HEK293T (cell line): ENCODE data around the gene DOCK1.
"Not testable (repeated sequence)": the region's sequence is repeated elsewhere in the genome, so short reads cannot be mapped to it uniquely, and the experiment has no call there.

ENCODE experiments used
- CTCF ChIA-PET: fragments of 350-600 bp; formaldehyde crosslinking; extraction: SDS; loops from one replicate; lab custom pipeline; 2021; ENCODE audit warnings: antibody characterized with exemption, inconsistent platforms; lab: Yijun Ruan, JAX
- POLR2A ChIA-PET: fragments of 350-600 bp; formaldehyde crosslinking; extraction: SDS; loops from one replicate; lab custom pipeline; 2020; ENCODE audit warnings: antibody characterized with exemption, inconsistent platforms; lab: Yijun Ruan, JAX
- DNase-seq: peaks from one replicate; pipeline ENCODE4 v3.0.0; 2012; ENCODE audit warnings: mixed read lengths; ENCODE audit errors: extremely low spot score
- ARNT ChIP-seq: fragments of 450-650 bp; IDR thresholded peaks from 2 replicates; pipeline ENCODE4 v1.6.1; 2017; ENCODE audit warnings: mild to moderate bottlenecking
- BHLHE40 ChIP-seq: fragments of 450-650 bp; IDR thresholded peaks from 2 replicates; pipeline ENCODE4 v1.6.1; 2016; ENCODE audit warnings: mild to moderate bottlenecking, moderate library complexity, borderline replicate concordance
- CTBP1 ChIP-seq: fragments of 450-650 bp; IDR thresholded peaks from 2 replicates; pipeline ENCODE4 v1.6.1; 2016; ENCODE audit warnings: borderline replicate concordance
- ELF4 ChIP-seq: fragments of 450-650 bp; IDR thresholded peaks from 2 replicates; pipeline ENCODE4 v1.6.1; 2017; ENCODE audit warnings: antibody characterized with exemption
- FOXA1 ChIP-seq: fragments of 450-650 bp; IDR thresholded peaks from 2 replicates; pipeline ENCODE4 v1.6.1; 2016; ENCODE audit warnings: mild to moderate bottlenecking
- FOXK2 ChIP-seq: fragments of 450-650 bp; IDR thresholded peaks from 2 replicates; pipeline ENCODE4 v1.6.1; 2016; ENCODE audit warnings: mild to moderate bottlenecking
- FOXM1 ChIP-seq: fragments of 450-650 bp; IDR thresholded peaks from 2 replicates; pipeline ENCODE4 v1.6.1; 2017; ENCODE audit warnings: mild to moderate bottlenecking, borderline replicate concordance
- HDGF ChIP-seq: fragments of 450-650 bp; IDR thresholded peaks from 2 replicates; pipeline ENCODE4 v1.6.1; 2017; ENCODE audit warnings: antibody characterized with exemption, borderline replicate concordance
- L3MBTL2 ChIP-seq: fragments of 450-650 bp; conservative IDR thresholded peaks from 2 replicates; pipeline ENCODE4 v1.6.1; 2016; ENCODE audit warnings: mild to moderate bottlenecking
- LEF1 ChIP-seq: fragments of 450-650 bp; IDR thresholded peaks from 2 replicates; pipeline ENCODE4 v1.6.1; 2017; ENCODE audit warnings: mild to moderate bottlenecking, borderline replicate concordance
- NFRKB ChIP-seq: fragments of 450-650 bp; IDR thresholded peaks from 2 replicates; pipeline ENCODE4 v1.6.1; 2016; ENCODE audit warnings: mild to moderate bottlenecking, moderate library complexity
- SP1 ChIP-seq: fragments of 450-650 bp; IDR thresholded peaks from 2 replicates; pipeline ENCODE4 v1.6.1; 2017
- SUZ12 ChIP-seq: fragments of 450-650 bp; IDR thresholded peaks from 2 replicates; pipeline ENCODE4 v1.6.1; 2016; ENCODE audit warnings: mild to moderate bottlenecking
- TARDBP ChIP-seq: fragments of 450-650 bp; IDR thresholded peaks from 2 replicates; pipeline ENCODE4 v1.6.1; 2016
- ZNF384 ChIP-seq: fragments of 450-650 bp; IDR thresholded peaks from 2 replicates; pipeline ENCODE4 v1.6.1; 2016
- TF ChIP-seq, protein P1 (sequence below): fragments of 450-650 bp; IDR thresholded peaks from 2 replicates; pipeline ENCODE4 v1.6.1; 2016

DOCK1 gene

GRCh38 chr10:126876456-126876855 is 28.8 kb upstream of the DOCK1 start:
- ChIA-PET POLR2A (no interaction called here), CTCF (no interaction called here)
- DNase-seq: no peak
- TF ChIP-seq CTBP1 (no peak), SUZ12 (no peak), TARDBP (no peak), HDGF (no peak), NFRKB (no peak), ELF4 (no peak), ZNF384 (no peak), FOXK2 (no peak), BHLHE40 (no peak), FOXM1 (no peak), LEF1 (no peak), ARNT (no peak), FOXA1 (no peak), L3MBTL2 (no peak)
- TF ChIP-seq, protein P1, sequence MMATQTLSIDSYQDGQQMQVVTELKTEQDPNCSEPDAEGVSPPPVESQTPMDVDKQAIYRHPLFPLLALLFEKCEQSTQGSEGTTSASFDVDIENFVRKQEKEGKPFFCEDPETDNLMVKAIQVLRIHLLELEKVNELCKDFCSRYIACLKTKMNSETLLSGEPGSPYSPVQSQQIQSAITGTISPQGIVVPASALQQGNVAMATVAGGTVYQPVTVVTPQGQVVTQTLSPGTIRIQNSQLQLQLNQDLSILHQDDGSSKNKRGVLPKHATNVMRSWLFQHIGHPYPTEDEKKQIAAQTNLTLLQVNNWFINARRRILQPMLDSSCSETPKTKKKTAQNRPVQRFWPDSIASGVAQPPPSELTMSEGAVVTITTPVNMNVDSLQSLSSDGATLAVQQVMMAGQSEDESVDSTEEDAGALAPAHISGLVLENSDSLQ: no peak

DNA sequence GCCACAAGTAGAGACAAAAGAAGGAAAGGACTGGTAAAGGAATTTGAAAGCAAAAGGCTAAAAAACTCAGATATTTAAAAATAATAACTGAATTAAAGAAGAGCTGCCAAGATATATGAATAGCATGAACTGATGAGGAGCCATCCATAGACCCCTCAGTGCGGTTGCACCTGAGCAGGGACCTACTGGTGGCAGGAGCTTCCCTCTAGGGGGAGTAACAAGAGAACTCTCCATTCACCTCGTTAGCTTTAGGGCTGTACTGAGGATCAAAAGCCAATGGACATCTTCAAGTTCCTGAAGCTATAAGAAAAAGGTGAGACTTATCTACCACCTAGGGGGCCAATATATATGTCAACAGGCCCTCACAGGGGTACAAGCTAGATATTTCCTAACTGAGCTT is 27.8 kb upstream of the DOCK1 start:
- TF ChIP-seq FOXA1 (no peak), L3MBTL2 (no peak), TARDBP (no peak), HDGF (no peak), ARNT (no peak), FOXK2 (no peak), CTBP1 (no peak), ELF4 (no peak), LEF1 (no peak), SUZ12 (no peak), NFRKB (no peak), ZNF384 (no peak), SP1 (no peak), FOXM1 (no peak), BHLHE40 (no peak)
- TF ChIP-seq, protein P1: no peak
- no peak for DNase-seq
- POLR2A ChIA-PET: no interaction called here
- CTCF ChIA-PET: no interaction called here

- POLR2A ChIA-PET: no interaction called here
- CTCF ChIA-PET: no interaction called here
- TF ChIP-seq CTBP1: no peak
- TF ChIP-seq ARNT: no peak
- no peak for TF ChIP-seq LEF1
- no peak for TF ChIP-seq ELF4
- TF ChIP-seq FOXA1: no peak
- TF ChIP-seq SUZ12: no peak
- no peak for TF ChIP-seq BHLHE40
- TF ChIP-seq L3MBTL2: no peak
- TF ChIP-seq ZNF384: no peak
- TF ChIP-seq SP1: no peak
- DNase-seq: no peak
Measured at GRCh38 chr10:126878594-126878993, 26.6 kb upstream of the DOCK1 start.

- ChIA-PET POLR2A (no interaction called here), CTCF (no interaction called here)
- no peak for TF ChIP-seq FOXA1
- no peak for TF ChIP-seq HDGF
- no peak for TF ChIP-seq L3MBTL2
- no peak for TF ChIP-seq FOXK2
- no peak for TF ChIP-seq FOXM1
- no peak for TF ChIP-seq BHLHE40
- no peak for TF ChIP-seq NFRKB
- no peak for TF ChIP-seq LEF1
- TF ChIP-seq SUZ12: no peak
- no peak for TF ChIP-seq CTBP1
- no peak for TF ChIP-seq ELF4
- no peak for TF ChIP-seq TARDBP
- TF ChIP-seq SP1: no peak
- TF ChIP-seq, protein P1: no peak
- TF ChIP-seq ZNF384: no peak
- TF ChIP-seq ARNT: no peak
- DNase-seq: no peak
Measured at GRCh38 chr10:126880926-126881325, 24.3 kb upstream of the DOCK1 start.

GRCh38 chr10:126882055-126882454 is 23.2 kb upstream of the DOCK1 start:
- CTCF ChIA-PET, DNase-seq, POLR2A ChIA-PET: not testable (repeated sequence)

GRCh38 chr10:126888436-126888835 is 16.8 kb upstream of the DOCK1 start:
- POLR2A ChIA-PET, CTCF ChIA-PET, DNase-seq: not testable (repeated sequence)

GRCh38 chr10:126889421-126889820 is 15.8 kb upstream of the DOCK1 start:
- TF ChIP-seq ZNF384 (no peak), FOXK2 (no peak), HDGF (no peak), ELF4 (no peak), CTBP1 (no peak), BHLHE40 (no peak), TARDBP (no peak), FOXM1 (no peak), FOXA1 (no peak), NFRKB (no peak), LEF1 (no peak), ARNT (no peak), L3MBTL2 (no peak), SUZ12 (no peak), SP1 (no peak)
- TF ChIP-seq, protein P1: no peak
- DNase-seq: no peak
- CTCF ChIA-PET: no interaction called here
- POLR2A ChIA-PET: no interaction called here

- CTCF ChIA-PET, DNase-seq, POLR2A ChIA-PET: not testable (repeated sequence)
Measured at GRCh38 chr10:126890797-126891196, 14.4 kb upstream of the DOCK1 start.
